ENCODE measurements around the gene CRYBA2.

The CRYBA2 gene

DNA sequence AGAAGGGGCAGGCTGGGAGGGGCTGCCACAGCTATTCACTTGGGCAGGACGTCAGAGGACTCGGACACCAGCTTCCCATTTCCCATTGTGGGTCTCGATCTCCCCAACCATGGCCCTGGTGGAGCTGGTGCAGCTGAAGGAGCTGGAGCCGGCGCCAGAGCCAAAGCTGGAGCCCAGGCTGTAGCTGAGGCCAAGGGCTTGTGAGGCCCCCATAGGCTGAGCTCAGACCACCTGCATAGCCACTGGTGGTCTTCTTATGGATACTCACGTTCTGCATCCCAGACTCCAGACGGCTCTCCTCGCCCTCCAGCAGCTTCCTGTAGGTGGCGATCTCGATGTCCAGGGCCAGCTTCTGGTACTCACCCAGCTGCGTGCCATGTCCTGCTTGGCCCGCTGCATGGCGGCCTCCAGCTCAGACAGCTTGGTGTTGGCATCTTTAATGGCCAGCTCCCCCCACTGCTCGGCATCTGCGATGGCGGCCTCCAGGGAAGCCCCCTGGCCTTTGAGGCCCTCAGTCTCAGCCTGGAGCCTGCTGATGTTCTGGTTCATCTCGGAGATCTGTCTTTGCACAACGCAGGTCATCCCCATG lies 39.8 kb downstream of the CRYBA2 start:
- TF ChIP-seq, protein P1, sequence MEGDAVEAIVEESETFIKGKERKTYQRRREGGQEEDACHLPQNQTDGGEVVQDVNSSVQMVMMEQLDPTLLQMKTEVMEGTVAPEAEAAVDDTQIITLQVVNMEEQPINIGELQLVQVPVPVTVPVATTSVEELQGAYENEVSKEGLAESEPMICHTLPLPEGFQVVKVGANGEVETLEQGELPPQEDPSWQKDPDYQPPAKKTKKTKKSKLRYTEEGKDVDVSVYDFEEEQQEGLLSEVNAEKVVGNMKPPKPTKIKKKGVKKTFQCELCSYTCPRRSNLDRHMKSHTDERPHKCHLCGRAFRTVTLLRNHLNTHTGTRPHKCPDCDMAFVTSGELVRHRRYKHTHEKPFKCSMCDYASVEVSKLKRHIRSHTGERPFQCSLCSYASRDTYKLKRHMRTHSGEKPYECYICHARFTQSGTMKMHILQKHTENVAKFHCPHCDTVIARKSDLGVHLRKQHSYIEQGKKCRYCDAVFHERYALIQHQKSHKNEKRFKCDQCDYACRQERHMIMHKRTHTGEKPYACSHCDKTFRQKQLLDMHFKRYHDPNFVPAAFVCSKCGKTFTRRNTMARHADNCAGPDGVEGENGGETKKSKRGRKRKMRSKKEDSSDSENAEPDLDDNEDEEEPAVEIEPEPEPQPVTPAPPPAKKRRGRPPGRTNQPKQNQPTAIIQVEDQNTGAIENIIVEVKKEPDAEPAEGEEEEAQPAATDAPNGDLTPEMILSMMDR (IDR thresholded peaks at IDR 0.05) = no peak

DNA sequence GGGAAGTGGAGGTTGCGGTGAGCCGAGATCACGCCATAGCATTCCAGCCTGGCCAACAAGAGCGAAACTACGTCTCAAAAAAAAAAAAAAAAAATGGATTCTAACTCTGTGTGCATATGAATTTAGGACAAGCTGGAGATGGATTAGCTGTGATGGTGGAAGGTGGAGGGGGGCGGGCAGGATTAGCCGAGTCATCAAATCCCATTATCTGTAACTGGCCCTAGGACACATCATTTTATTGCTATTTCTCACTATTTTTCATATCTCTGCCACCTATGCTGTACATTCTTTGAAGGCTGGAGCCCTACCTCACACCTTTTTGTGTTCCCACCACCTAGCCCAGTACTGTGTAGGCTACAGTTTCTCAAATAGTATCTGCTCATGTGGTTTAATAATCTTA lies 41.1 kb downstream of the CRYBA2 start:
- TF ChIP-seq, protein P1 (IDR thresholded peaks at IDR 0.05) = no peak

DNA sequence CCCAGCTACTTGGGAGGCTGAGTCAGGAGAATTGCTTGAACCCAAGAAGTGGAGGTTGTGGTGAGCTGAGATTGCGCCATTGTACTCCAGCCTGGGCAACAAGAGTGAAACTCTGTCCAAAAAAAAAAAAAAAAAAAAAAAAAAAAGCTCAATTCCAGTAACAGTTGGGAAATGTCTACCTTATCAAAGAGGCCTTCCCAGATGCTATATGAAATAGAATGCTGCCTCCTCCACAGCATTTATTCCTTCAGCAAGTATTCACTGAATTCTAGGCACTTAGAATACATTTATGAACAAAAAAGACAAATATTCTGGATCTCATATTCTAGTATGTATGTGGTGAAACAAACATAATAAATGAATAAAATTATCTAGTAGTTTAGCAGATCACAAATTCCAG lies 46.6 kb downstream of the CRYBA2 start:
- TF ChIP-seq, protein P1 (IDR thresholded peaks at IDR 0.05) = no peak

DNA sequence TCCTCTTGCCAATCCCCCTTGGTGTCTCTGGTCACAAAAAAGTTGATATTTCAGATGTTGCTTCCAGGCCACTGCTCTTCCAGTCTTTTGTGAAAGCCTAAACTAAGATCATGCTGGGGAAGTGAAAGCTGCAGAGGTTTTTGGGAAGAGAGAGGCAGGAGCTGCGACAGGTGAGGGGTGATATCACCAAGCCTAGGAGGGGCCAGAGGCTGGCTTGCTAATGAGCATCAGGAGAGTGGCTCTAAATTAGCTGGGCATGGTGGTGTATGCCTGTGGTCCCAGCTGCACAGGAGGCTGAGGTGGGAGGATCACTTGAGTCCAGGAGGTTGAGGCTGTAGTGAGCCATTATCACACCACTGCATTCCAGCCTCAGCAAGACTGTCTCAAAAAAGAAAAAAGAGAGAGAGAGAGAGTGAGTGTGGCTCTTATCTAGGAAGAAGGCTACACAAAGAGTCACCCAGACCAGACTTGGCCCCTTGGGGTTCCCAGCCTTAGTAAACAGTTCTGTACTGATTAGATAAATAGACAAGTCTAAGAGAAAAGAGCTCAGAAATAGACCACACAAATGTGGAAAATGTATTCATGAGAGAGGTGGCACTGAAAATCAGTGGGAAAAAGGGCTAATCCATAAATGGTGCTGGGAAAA lies 48.3 kb downstream of the CRYBA2 start:
- TF ChIP-seq, protein P1 (IDR thresholded peaks at IDR 0.05) = no peak

Measured in LNCAP (cell line).